Ramos (cell line): ENCODE data around the gene PHEX.

Source experiments
- in situ Hi-C: fragments of 300-500 bp; cut with MboI; formaldehyde crosslinking; loops from one replicate; pipeline ENCODE4 v1.14.3; 2022; ENCODE audit warnings: low sequenced_read_pairs; ENCODE audit not compliant: unreplicated experiment

PHEX gene

DNA sequence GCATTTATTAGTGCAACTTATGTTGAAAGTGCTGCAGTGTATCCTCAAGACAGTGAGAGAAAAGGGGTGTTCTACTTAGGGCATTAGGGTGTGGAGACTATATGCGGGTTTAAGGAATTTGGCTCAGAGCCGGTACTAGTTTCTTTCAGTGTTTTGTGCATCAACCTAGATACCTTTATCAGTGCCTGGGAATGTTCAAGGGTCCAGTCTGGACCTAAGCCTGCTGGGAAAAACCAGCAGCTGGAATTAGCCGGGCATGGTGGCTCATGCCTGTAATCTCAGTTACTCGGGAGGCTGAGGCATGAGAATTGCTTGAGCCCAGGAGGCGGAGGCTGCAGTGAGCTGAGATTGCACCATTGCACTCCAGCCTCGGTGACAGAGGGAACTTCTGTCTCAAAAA is 7.4 kb downstream of the PHEX start:
- in situ Hi-C loops = no loop called here

DNA sequence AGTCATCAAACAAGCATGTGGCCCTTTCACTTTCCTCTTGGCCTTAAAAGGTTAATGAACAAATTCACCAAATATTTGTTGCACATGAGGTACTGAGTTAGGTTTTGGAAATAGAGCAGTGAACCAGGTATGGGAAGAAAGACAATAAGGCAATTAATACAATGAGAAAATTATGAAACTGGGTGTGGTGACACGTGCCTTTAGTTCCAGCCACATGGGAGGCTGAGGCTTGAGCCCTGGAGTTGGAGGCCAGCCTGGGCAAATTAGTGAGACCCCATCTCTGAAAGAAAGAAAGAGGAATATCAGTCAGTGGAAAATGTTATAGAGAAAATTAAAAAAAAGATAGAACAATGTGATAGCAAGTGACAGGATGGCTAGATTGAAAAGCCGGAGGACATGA is 8.1 kb downstream of the PHEX start:
- in situ Hi-C loops = no loop called here

DNA sequence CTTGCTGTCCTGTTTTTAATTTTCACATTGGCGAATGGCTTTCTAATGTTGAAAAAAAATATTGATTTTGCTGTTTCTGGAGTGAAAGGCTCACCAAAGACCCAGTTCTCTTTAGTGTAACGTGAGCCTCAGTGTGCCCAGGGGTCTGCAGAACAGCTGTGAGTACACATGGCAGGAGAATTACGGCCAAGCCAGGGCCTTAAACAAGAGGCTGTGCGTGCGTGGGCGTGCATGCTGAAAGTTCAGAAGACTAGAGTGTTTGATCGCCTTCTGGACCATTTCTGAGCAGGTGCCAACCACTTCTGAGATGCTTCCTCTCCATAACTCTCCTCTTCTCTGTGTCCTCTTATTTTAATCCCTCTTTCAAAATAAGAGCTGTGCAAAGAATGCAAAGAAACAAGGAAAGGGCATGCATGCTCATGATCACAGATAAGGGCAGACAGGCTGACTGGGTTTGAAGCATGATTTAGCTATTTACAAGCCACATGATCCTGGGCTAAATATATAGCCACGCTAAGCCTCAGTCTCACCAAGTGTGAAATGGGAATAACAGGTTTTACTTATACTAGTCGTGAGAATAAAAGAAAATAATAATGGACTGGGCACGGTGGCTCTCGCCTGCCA is 9.9 kb downstream of the PHEX start:
- in situ Hi-C loops = no loop called here

DNA sequence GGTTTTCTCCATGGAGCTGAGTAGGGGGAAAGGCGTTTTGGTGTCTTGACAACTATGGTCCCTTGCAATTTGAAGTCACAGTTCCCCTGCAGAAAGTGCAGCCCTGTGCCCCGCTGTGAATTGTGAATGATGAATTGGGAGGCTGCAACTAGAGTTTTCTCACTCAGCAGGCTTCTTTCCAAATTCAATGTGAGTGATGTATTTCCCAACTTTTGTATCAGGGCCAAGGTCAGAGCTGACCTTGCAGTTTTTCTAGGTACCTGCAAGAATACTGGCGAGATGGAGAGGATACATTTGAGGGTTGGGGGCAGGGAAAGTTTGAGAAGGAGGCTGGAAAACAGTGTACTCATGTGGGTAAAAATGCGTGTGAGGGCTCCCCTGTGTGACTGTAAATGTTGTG is 11.7 kb downstream of the PHEX start:
- in situ Hi-C loops = no loop called here

DNA sequence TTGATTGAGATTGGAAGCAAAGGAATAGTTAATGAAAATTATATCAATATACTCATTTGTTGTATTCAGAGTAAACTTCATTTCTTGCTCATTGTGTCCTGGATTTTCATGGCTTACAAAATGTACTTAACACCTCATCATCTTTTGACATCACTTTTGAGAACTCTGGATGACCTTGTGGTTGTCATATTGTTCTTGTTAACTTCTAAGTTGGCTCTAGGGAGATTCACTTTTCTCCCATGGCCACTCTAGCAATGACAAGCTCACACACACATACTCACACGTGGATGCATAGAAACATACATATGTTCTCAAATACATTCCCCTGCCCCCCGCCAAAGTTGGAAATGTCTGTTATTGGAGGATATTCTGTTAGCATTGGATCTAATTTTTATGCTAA is 15.3 kb downstream of the PHEX start:
- in situ Hi-C loops = no loop called here

DNA sequence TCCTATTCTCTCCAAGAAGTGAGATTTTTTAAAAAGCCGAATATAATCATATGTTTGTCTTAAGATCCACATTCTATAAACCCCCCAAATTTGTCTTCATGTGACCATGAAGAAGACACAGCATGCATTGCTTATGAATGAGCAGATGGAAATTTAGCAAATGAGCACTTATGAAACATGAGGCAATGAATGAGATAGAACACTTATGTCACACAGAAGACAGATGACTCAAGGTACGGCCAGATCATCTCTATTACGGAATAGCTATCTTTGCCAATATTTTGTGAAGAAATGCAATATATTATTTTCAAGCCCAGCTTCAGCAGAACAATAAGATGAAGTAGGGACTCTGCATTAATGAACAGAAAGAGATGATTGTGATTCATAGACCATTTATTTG is 21.4 kb downstream of the PHEX start:
- in situ Hi-C loops = no loop called here

DNA sequence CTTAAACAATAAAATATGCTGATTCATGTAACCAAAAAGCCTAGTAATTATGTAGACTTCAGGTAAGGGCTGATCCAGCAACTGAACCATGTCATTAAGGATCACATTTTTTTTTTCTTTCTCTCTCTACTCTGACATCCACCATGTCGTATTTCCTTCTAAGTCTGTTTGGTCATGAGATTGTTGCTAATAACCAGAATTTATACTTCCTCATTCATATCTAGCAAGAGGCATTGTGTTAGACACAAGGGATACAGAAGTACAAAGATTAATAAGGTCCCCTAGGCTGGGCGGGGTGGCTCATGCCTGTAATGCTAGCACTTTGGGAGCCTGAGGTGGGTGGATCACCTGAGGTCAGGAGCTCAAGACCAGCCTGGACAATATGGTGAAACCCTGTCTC is 24.1 kb downstream of the PHEX start:
- in situ Hi-C loops = no loop called here

DNA sequence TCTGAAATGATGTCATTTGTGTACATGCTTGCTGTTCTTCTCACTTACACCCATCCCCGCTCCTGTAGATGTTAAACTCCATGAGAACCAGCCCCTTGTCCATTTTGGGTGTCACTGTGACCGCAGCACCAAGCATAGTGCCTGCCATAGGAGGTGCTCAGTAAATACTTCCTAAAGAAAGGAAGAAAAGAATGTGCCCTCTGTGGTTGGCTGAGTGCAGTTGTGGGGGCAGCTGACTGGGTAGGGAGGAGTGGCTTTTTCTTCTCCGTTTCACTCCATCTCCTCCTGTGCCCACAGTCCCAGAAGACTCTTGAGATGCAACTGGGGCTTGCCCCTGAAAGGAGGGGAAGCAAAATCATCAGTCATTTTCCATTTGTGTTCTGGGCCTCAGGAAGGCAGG is 25.5 kb downstream of the PHEX start:
- in situ Hi-C loops = no loop called here

DNA sequence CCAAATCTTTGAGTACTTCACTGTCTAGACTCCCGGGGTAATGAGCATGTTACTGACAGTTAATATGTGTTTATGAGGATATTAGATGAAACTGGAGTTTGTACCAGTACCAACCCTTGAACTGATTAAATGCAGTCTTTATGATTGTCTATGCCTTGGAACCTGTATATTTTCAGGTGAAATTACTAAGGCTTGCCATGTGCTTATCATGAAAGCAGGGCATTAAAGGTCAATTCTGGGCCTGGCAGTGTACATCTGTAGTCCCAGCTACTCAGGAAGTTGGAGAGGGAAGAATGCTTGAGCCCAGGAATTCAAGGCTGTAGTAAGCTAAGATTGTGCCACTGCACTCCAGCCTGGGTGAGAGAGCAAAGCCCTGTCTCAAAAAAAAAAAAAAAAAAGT is 27.6 kb downstream of the PHEX start:
- in situ Hi-C loops = no loop called here

DNA sequence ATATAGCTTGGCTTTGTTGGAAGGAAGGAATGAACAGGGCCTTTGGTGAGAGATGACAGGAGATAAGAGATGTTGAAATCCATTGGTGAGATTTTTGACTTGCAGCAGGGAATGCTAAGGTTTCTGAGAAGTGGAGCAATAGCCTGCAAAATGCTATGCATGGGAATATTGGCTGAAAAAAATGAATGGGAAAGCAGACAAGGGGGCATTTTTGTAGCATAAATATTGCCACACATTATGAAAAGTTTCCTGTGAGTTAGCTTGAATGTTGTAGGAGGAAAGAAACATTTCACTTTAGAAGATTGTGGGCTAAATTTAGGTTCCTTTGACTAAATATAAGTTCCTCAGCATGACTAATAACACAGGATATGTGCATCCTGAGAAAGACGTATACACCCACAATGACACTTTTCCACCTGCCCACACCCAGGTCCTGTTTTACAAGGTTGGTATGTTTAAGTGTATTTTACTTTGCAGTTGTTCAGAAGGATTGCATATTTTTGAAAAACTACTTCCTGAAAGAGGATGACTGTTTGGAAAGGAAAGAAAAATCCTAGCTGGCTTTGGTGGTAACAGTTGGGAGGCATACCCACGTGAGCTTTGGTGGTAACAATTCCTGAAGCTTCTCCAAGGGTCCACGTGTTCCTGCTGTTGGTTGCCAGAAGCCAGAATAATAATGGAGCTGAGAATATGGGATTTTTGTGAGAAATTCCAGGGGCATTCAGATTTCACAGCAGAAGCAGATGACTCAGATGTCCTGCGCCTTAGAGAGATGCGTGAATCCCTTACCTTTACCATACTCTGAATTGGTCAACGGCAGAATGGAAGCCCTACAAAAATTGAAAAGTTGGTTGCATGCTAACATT is 28.5 kb downstream of the PHEX start:
- in situ Hi-C loops = no loop called here

DNA sequence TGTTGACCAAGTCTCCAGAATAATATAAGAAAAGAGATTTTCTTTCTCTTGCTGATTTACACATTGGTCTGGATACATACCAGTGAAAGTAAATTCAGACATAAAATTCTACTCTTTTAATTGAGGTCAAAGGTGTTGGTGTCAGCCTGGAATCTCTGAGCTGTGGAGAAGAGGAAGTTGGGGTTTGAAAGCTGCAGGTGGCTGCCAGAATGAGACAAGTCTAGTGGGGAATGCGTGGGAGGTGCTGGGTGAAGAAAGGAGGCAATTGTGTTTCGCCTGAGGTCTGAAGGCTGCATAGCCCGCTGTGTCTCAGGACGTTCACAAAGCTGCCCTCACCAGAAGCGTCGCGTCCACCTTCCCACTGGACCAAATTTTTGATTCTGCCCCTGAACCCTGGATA is 31.2 kb downstream of the PHEX start:
- in situ Hi-C loops = no loop called here

DNA sequence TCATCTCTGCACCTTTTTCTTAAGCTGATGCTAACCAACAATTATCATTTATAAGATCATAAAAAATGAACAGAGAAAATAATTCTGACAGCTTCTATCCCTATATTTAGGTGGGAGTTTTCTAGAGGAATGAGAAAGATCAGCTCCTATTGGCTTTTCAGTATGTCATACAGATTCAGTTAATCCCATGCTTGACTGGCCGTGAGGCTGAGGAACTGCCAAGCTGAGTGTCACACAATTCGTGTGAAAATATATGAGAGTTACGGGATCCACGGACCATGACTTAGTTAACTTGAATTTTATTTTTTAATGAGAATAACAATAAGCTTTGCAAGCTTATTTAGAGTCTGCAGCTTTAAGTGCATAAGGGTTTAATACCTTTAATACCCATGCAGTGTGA is 37.5 kb downstream of the PHEX start:
- in situ Hi-C loops = no loop called here

DNA sequence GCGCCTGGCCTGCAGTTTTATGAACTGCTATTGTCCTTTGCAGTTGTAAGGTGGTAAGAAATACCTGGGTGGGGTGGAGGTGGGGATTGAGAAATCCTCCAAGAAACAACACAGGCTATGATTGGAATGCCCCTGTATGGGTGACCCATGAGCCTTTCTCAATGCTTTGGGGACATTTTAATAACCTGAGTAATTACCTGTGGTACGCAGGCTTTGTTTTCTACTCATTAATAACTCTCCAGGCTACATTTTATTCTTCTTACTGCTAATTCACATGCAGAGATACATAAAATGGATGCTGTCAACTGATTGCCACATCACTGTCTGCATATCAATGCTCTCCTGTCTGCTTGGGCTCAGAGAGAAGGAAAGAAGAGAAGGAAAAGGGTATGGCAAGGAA is 41.8 kb downstream of the PHEX start:
- in situ Hi-C loops = no loop called here

DNA sequence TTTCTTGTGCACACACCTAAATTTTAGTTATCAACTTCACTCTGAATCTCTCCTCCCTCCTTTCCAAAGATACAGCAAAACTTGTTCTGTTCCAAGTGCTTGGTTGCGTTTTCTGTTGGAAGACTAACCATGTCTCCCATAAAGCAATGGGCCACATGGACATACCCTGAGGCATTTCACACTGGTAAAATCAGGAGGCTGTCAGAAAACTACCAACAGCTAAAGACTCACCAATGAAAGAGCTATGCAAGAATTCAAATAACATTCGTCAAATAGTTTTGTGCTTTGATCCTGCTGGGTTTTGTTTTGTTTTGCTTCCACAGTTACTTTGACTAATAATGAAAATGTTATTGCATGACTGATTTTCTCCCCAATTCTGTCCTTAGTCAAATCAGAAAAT is 46.0 kb downstream of the PHEX start:
- in situ Hi-C loops = no loop called here

DNA sequence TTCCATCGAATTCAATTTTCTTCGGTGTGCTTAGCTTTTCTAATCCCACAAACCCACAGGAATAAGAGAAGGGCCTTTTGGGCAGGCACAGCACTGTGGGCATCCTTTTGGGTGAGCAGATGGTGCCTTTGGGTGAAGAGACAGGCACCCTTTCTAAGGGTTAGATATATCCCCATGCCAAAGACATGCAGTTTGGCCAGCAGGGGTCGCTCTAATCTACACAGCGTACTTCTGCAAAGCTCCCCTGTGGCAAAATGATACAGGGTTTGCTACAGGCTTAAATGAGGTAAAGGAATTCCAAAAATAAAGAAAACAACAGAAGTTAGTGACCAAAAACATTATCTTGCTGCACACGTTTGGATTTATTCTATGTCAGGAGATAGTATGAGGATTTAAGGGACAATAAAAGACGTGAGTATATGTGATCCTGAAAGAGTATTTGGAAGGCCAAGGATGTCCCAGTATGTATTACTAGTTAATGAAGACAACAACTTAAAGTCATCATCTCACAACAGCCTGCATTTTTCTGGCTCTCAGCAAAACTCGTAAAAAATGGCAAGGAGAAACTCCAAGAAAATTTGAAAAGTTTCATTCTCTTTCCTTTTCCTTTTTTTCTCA is 49.5 kb downstream of the PHEX start:
- in situ Hi-C loops = no loop called here

DNA sequence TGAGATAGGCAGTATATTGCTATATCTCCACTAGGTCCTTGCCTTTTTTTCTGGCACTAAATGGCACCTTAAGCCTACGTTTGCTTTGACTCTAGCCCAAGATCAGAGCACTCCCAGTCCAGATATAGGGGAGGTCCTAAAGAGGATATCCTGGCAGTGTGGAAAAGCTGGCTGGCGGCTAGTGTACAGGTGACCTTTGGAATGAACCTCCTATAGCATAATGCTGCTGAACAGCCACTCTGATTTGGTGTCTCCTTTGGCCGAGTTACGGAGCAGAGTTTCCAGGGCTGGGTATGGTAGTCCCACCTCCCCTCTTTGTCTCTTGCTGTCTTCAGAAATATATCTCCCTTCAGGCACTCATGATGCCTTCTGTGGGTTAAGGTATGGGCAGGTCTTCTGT is 53.9 kb downstream of the PHEX start:
- in situ Hi-C loops = no loop called here

DNA sequence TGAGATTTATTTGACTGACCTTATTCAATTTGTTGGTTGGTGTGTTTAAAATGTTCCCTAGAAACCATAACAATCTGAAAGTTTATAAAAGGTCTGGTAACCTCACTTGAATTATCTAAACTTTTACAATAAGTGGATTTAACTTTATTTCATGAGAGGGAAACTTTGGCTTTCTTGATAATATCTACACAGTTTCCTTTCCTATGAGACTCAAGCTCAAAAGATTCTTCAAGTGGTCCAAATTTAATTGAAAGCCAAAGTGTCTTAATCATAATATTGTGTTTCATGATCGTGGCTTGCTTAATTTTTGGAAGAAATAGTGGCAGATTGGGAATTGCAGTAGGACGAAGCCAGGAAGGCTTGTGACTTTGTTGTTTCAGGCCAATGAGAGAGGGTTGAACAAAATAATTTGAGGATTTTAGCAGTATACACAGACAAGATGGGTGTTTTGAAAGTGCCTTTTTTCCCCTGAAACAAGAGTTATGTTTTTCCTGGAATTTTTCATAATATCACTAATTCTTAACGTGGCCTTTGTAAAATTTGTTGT is 55.0 kb downstream of the PHEX start:
- in situ Hi-C loops = no loop called here

DNA sequence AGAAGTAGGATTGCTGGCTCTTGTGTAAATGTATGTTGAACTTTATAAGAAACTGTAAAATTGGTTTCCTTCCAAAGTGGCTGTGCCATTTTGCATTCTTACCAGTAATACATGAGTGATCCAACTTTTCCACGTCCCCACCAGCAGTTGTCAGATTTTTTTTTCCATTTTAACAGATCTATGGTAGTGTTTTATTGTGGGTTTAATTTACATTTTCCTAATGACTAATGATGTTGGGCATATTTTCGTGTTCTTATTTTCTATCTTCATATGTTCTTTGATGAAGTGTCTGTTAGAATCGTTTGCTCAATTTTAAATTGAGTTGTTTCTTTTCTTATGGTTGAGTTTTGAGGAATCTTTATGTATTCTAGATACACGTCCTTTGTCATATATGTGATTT is 56.2 kb downstream of the PHEX start:
- in situ Hi-C loops = no loop called here

DNA sequence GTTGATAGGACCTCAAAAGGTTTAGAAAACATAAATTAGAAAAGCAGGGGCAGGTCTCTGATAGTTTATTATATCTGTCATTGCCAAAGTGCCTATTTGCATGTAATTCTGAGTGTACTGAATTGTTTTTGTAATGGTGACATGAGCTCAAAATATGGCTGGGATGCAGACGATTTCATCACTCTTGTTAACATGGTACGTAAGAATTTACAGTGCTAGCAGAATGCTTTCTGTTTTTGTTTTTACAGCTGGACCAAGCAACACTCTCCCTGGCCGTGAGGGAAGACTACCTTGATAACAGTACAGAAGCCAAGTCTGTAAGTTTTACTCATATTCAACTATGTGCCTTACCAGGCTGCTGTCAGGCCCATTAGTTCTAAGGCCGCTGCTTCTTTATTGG is 58.1 kb downstream of the PHEX start:
- in situ Hi-C loops = no loop called here

DNA sequence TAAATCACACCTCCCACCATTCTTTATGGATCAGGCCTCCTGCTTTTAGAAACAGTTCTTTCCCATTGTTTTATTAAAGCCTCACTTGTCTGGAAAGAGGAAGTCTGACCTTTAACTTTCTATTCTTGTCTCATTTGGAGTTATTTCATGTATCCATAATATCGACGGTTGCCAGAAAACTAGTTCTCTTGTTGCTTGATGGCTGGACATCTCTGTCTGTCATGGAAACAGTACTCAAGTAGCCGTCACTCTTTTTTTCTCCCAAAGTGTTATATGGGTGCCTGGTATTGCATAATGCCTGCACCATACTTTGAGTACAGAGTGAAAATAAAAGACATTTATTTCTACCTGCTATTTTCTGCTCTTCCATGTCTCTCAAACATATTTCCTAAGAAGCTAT is 61.4 kb downstream of the PHEX start:
- in situ Hi-C loops = no loop called here

DNA sequence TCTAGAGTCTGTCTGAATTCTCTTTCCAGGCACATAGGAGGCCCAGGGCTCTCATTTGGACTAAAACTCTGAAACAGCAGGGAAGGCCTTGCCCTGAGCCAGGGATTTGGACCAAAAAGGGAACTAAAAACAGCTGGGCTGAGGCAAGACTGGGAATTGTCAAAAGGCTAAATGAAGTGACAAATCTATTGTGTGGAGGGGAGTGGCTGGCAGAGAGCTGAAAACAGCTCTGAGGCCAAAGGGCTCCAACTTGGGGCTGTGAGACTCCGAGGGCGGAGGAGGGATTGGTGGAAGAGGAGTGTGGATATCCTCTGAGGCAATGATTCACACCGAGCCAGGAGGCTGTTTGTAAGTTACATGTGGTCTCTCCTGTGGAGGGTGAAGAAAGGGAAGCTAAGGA is 63.2 kb downstream of the PHEX start:
- in situ Hi-C loops = no loop called here
